Measurements from ENCODE around the gene RASD2. TPM values are rescaled to one million over a fixed set of nuclear protein-coding genes. Genes with fewer than 3 reads are reported as not detected.

RASD2 gene
- total and polyA plus RNA-seq, 2 donors (not counting 1 experiment from before 2014, with no cell fraction given): under 0.01 to 0.01 TPM

DNA sequence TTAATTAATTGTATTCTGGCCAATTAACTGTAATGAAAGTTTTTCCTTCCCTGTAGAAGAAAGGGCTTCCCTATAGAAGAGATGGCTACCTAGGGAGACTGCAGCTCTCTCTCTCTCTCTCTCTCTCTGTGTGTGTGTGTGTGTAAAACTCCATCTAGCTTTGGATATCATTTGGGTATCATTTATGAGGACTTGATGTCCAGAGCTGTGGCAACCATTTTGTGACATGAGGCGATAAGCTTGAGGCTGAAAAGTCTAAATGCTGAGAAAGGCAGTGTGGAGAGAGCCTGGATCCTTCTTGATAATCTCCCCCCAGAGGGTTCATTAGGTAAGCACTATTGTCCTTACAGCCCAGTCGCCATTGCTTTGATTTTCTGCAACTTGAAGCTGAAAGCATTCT, 30.7 kb upstream of the RASD2 start:
- H2AFZ ChIP-seq (ENCODE audit: low read length): no peak overlapping the region
- no peak overlapping the region for H3K4me2 ChIP-seq (ENCODE audit: extremely low read depth, insufficient read depth, low read length)
- TF ChIP-seq, protein P1, sequence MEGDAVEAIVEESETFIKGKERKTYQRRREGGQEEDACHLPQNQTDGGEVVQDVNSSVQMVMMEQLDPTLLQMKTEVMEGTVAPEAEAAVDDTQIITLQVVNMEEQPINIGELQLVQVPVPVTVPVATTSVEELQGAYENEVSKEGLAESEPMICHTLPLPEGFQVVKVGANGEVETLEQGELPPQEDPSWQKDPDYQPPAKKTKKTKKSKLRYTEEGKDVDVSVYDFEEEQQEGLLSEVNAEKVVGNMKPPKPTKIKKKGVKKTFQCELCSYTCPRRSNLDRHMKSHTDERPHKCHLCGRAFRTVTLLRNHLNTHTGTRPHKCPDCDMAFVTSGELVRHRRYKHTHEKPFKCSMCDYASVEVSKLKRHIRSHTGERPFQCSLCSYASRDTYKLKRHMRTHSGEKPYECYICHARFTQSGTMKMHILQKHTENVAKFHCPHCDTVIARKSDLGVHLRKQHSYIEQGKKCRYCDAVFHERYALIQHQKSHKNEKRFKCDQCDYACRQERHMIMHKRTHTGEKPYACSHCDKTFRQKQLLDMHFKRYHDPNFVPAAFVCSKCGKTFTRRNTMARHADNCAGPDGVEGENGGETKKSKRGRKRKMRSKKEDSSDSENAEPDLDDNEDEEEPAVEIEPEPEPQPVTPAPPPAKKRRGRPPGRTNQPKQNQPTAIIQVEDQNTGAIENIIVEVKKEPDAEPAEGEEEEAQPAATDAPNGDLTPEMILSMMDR (conservative IDR thresholded peaks at IDR 0.05 in 1 of 2, IDR thresholded peaks at IDR 0.05 in 1 of 2; ENCODE audit: low read depth in 1 of 2, low read length in 2 of 2): no peak
- TF ChIP-seq EZH2 (IDR thresholded peaks at IDR 0.05; ENCODE audit: low read length, missing control alignments): no peak
- no peak for DNase-seq (ENCODE audit: low read depth in 2 of 2)
- no peaks in the 10 kb centered on the region for H4K20me1 ChIP-seq (ENCODE audit: control insufficient read depth, extremely low read depth, insufficient read depth, low read length)
- no peak overlapping the region for H3K27ac ChIP-seq (ENCODE audit: insufficient read depth, low read length)
- H3K79me2 ChIP-seq (ENCODE audit: control insufficient read depth, insufficient read depth, low read length): no peaks in the 10 kb centered on the region
- H3K9ac ChIP-seq (ENCODE audit: insufficient read depth, low read length): no peak overlapping the region
- no peaks in the 10 kb centered on the region for H3K4me1 ChIP-seq (ENCODE audit: control insufficient read depth, extremely low read depth, insufficient read depth, low read length)
- H3K27me3 ChIP-seq (ENCODE audit: control insufficient read depth, insufficient read depth, low read length): peaks cover 22% of the 10 kb centered on the region
- no peaks in the 10 kb centered on the region for H3K9me3 ChIP-seq (ENCODE audit: control insufficient read depth, insufficient read depth, low read depth, low read length)
- no peaks in the 10 kb centered on the region for H3K36me3 ChIP-seq (ENCODE audit: control insufficient read depth, insufficient read depth, low read length)
- no peak overlapping the region for H3K4me3 ChIP-seq (replicated peaks in 1 of 4; ENCODE audit: control extremely low read depth in 1 of 4, insufficient read depth in 1 of 4, low read depth in 3 of 4, low read length in 4 of 4)

DNA sequence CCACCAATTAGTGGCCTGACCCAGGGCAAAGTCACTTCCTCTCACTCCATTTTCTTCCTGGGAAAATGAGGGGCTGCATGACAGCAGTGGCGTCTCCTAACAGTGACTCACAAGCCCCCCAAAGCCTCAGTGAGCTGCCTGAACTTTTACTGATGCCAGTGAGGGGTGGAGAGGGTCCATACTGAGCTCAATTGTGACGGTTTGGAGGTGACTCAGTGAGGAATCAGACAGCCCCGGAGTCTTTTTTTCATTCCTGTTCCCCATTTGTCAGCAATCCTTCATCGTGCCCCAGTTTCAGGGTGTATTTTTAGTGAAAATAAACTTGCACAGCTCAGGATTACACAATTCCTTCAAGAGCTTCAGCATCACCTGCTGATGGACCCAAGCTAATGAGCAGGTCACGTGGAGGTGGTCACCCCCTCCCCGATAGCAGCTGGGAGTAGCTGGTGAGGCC, 30.1 kb upstream of the RASD2 start:
- no peak overlapping the region for H3K27ac ChIP-seq (ENCODE audit: insufficient read depth, low read length)
- H3K36me3 ChIP-seq (ENCODE audit: control insufficient read depth, insufficient read depth, low read length): no peaks in the 10 kb centered on the region
- no peak overlapping the region for H2AFZ ChIP-seq (ENCODE audit: low read length)
- H3K9ac ChIP-seq (ENCODE audit: insufficient read depth, low read length): no peak overlapping the region
- no peaks in the 10 kb centered on the region for H3K4me1 ChIP-seq (ENCODE audit: control insufficient read depth, extremely low read depth, insufficient read depth, low read length)
- no peaks in the 10 kb centered on the region for H3K9me3 ChIP-seq (ENCODE audit: control insufficient read depth, insufficient read depth, low read depth, low read length)
- peaks cover 18% of the 10 kb centered on the region for H3K27me3 ChIP-seq (ENCODE audit: control insufficient read depth, insufficient read depth, low read length)
- no peaks in the 10 kb centered on the region for H3K79me2 ChIP-seq (ENCODE audit: control insufficient read depth, insufficient read depth, low read length)
- TF ChIP-seq EZH2 (IDR thresholded peaks at IDR 0.05; ENCODE audit: low read length, missing control alignments): no peak
- TF ChIP-seq, protein P1 (conservative IDR thresholded peaks at IDR 0.05 in 1 of 2, IDR thresholded peaks at IDR 0.05 in 1 of 2; ENCODE audit: low read depth in 1 of 2, low read length in 2 of 2): no peak
- no peaks in the 10 kb centered on the region for H4K20me1 ChIP-seq (ENCODE audit: control insufficient read depth, extremely low read depth, insufficient read depth, low read length)
- H3K4me3 ChIP-seq (replicated peaks in 1 of 4; ENCODE audit: control extremely low read depth in 1 of 4, insufficient read depth in 1 of 4, low read depth in 3 of 4, low read length in 4 of 4): no peak overlapping the region
- peak; percentile 6 to 30 for DNase-seq (ENCODE audit: low read depth in 2 of 2)
- H3K4me2 ChIP-seq (ENCODE audit: extremely low read depth, insufficient read depth, low read length): no peak overlapping the region

DNA sequence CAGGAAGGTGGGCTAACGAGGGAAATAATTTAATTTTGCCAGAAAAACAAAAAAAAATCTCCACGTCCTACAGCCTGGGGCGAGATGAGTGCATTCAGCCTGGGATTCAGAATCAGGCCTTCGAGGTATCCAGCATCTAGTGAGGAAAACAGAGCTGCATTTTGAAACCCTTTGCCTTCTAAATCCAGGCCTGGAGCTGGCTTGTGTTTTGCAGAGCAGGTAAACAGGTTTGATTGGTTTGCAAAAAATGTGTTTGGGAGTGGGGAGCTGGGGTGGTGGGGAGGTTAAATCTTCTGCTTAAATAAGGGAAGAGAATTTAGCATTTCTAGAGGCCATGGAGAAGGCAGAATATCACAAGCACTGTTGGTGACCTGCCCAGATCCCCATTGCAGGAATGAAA, 29.7 kb upstream of the RASD2 start:
- Histone ChIP-seq H3K27me3 (ENCODE audit: control insufficient read depth, insufficient read depth, low read length) (peaks cover 18% of the 10 kb centered on the region), H3K79me2 (ENCODE audit: control insufficient read depth, insufficient read depth, low read length) (no peaks in the 10 kb centered on the region), H3K9ac (ENCODE audit: insufficient read depth, low read length) (no peak overlapping the region), H3K27ac (ENCODE audit: insufficient read depth, low read length) (no peak overlapping the region), H3K9me3 (ENCODE audit: control insufficient read depth, insufficient read depth, low read depth, low read length) (no peaks in the 10 kb centered on the region), H4K20me1 (ENCODE audit: control insufficient read depth, extremely low read depth, insufficient read depth, low read length) (no peaks in the 10 kb centered on the region), H3K36me3 (ENCODE audit: control insufficient read depth, insufficient read depth, low read length) (no peaks in the 10 kb centered on the region), H2AFZ (ENCODE audit: low read length) (no peak overlapping the region), H3K4me3 (replicated peaks in 1 of 4; ENCODE audit: control extremely low read depth in 1 of 4, insufficient read depth in 1 of 4, low read depth in 3 of 4, low read length in 4 of 4) (no peak overlapping the region), H3K4me2 (ENCODE audit: extremely low read depth, insufficient read depth, low read length) (no peak overlapping the region), H3K4me1 (ENCODE audit: control insufficient read depth, extremely low read depth, insufficient read depth, low read length) (no peaks in the 10 kb centered on the region)
- TF ChIP-seq EZH2 (IDR thresholded peaks at IDR 0.05; ENCODE audit: low read length, missing control alignments): no peak
- TF ChIP-seq, protein P1 (conservative IDR thresholded peaks at IDR 0.05 in 1 of 2, IDR thresholded peaks at IDR 0.05 in 1 of 2; ENCODE audit: low read depth in 1 of 2, low read length in 2 of 2): no peak
- DNase-seq (ENCODE audit: low read depth in 2 of 2): no peak

Data from fibroblast of lung (primary cell).